Cardiac ventricle fibroblast (primary cell): ENCODE results near the gene OR14A2. TPM values are rescaled to one million over a fixed set of nuclear protein-coding genes. Genes with fewer than 3 reads are reported as not detected.

Experiments
- total RNA-seq: library from RNA; depleted of rRNA; stranded (reverse); fragments of >200 nt; gene quantifications from 2 replicates; pipeline ENCODE4 v1.2.3, GENCODE V29; 2015

The OR14A2 gene
- not detected in 2 replicates for total RNA-seq

DNA sequence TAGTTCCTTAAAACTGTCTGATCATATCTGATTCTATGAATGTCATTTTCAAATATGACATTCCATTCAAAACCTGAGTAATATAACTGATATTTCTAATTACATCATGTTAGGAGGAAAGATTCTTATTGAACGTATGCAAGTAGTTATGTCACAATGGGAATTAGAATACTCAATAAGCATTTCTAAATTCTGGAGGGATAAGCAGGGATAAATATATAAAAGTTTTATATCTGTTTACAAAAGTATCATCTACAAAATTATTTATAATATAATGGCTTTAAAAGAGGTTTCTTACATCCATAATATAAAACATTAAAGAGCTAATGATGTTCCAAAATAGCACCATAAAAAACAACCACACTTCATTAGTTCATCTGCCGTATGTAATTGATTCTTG, at the start of gene OR14A2:
Gene OR14A2 (minus strand): TSS at position 101 of the 400 bp plus-strand sequence.

DNA sequence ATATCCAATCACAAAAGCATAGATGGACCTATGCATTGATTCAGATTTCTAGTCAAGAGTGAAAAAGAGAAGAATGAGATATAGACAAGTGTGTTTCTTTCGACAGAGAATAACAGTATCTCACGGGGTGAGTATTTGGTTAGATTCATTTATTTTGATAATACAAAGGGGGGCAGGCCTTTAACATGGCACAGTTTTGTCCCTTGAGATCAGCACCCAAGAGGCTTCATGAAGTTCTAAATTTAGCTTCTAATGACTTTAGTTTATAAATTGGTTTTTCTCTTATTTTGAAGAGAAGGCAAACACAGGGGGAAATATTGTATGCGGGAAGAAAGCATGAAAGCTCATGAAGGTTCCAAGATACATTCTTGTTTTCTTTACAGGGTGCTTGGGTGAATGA, 12.5 kb upstream of the OR14A2 start, which contains the start of gene OR1C1:
Gene OR1C1 (minus strand): TSS at position 101 of the 400 bp plus-strand sequence. CDS start 2,150 bp downstream, outside the sequence.

DNA sequence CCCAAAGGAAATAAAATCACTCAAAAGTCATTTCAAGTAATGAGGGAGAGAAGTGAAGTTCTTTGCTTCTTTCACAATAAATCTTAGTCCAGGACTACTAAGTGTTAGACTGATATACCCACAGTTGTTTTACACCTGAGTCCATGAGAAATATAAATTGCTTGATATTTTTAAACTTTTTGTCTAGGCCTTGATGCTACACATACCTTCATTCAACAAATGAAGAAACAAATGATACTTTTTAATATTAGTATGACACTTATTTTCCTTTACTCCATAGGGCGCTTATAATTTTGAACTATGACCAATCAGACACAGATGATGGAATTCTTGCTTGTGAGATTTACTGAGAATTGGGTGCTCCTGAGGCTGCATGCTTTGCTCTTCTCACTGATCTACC, 9.6 kb downstream of the OR14A2 start, which contains the start of gene OR14K1:
Gene OR14K1 (plus strand): TSS at position 301 of the 400 bp plus-strand sequence. CDS start 0 bp downstream, at position 301.

DNA sequence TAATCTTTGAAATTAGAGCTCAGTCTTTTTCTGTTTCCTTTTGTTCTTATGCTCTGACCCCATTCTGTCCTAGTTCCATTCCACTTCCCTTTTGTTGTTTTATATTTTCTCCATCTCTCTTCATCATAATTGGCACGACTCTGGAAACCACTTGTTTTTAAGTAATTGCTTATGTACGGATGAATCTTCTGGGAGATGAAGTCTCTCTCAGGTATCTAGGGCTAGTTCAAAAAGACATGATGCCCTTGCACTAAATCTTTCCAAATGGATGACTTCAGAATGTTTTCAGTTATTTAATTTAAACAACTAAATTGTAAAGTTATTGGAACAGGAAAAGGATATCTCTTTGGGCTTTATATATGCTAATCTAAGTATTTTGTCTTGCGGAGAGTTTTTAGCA, 31.4 kb downstream of the OR14A2 start, which contains the start of gene OR6F1:
Gene OR6F1 (minus strand): TSS at position 101 of the 400 bp plus-strand sequence. CDS start 3,891 bp downstream, outside the sequence.

DNA sequence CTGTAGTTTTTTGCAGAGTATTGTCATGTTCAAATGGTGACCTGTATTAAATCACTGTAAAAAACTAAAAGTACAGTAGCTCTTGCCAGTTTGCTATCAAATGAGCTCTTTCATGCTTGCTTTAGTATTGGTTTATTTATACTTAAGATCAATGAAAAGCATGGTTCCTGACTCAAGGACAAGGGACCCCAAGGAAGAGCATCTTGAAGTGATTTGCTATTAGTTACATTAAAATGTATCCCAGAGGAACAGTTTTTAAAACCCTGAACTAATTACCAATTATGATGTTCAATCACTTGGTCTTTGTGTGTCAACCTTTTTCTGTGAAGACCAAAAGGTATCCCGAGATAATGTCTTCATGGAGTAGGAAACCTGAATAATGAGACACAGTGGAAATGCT, 68.3 kb downstream of the OR14A2 start, which contains the start of gene OR13G1:
Gene OR13G1 (minus strand): TSS at position 101 of the 400 bp plus-strand sequence. CDS start 6,698 bp downstream, outside the sequence.

Other genes with a start within 250 kb of the OR14A2 start
- gene OR2C3, start 211.7 kb downstream of the OR14A2 start, total RNA-seq, result under 0.01 TPM in 1 of 2 replicates, not detected in the other
- not detected in 2 replicates for gene GCSAML, start 199.0 kb downstream of the OR14A2 start, total RNA-seq
- gene OR2G2, start 159.8 kb downstream of the OR14A2 start, total RNA-seq, result not detected in 2 replicates
- gene OR2G3, start 142.6 kb downstream of the OR14A2 start, total RNA-seq, result not detected in 2 replicates
- not detected in 2 replicates for gene OR13G1, start 68.4 kb downstream of the OR14A2 start, total RNA-seq
- not detected in 2 replicates for gene OR6F1, start 31.5 kb downstream of the OR14A2 start, total RNA-seq
- gene OR14K1, start 9.5 kb downstream of the OR14A2 start, total RNA-seq, result not detected in 2 replicates
- not detected in 2 replicates for gene OR1C1, start 12.4 kb upstream of the OR14A2 start, total RNA-seq
- not detected in 2 replicates for gene OR14A16, start 76.0 kb upstream of the OR14A2 start, total RNA-seq
- not detected in 2 replicates for gene OR11L1, start 93.8 kb upstream of the OR14A2 start, total RNA-seq
- not detected in 2 replicates for gene TRIM58, start 109.0 kb upstream of the OR14A2 start, total RNA-seq
- not detected in 2 replicates for gene OR2W3, start 147.4 kb upstream of the OR14A2 start, total RNA-seq
- gene OR2T8, start 172.1 kb upstream of the OR14A2 start, total RNA-seq, result not detected in 2 replicates
- not detected in 2 replicates for gene OR2AJ1, start 176.7 kb upstream of the OR14A2 start, total RNA-seq
- gene OR2L8, start 200.7 kb upstream of the OR14A2 start, total RNA-seq, result not detected in 2 replicates
- gene OR2AK2, start 217.1 kb upstream of the OR14A2 start, total RNA-seq, result not detected in 2 replicates